Stimulated activated naive CD4-positive, alpha-beta T cell treated with Interleukin-2 at 50 U/mL for 16 hours (primary cell): ENCODE results near the gene URM1.
A peak's percentile ranks its signal among the peaks of the same experiment; 100 is the strongest.
"Not testable (repeated sequence)": the region's sequence is repeated elsewhere in the genome, so short reads cannot be mapped to it uniquely, and the experiment has no call there.

Experiments used
- DNase-seq: peaks from one replicate; lab custom pipeline; 2025; lab: John Stamatoyannopoulos, UW

URM1 gene

DNA sequence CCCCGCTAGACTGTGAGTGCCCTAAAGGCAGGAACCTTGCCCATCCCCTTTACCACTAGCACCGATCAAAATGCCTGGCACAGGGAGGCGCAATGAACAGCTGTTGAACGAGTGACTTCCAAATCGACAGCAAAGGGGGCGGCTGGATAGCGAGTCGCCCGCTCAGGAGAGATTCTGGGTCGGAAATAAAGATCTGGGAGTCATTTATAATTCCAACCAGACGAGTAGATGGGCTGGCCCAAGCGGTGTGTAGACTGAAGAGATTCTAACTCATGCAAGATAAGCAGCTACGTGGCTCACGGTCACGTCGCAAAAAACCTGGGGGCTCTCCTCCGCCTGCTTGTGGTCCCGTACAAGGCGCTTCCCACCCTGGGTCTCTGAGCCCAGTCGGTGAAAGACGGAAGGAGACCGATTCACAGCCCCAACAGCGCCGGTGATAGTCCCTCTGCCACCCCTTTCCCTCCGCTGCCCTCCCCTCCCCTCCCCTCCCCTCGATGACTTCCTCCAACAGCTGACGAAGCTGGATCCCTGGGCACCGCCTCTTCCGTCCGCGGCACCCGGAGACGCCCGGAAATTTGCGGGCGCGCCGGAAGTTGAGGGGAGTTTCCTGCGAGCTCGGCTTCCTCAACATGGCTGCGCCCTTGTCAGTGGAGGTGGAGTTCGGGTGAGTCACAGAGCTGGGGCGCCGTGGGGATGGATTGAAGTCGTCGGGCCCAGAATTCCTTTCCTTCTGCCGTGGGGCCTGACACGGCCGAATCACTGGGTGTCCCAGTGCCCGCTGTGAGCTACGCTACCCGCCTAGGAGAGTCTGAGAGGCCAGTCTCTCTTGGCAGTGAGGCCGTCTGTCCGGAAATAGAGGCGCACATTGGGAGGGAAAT lies at the start of gene URM1:
Gene URM1, plus strand, starts transcription at position 623 of the 878 bp plus-strand sequence. Its CDS starts 7 bp downstream, at position 630.
- DNase-seq, result peak; percentile 96

DNA sequence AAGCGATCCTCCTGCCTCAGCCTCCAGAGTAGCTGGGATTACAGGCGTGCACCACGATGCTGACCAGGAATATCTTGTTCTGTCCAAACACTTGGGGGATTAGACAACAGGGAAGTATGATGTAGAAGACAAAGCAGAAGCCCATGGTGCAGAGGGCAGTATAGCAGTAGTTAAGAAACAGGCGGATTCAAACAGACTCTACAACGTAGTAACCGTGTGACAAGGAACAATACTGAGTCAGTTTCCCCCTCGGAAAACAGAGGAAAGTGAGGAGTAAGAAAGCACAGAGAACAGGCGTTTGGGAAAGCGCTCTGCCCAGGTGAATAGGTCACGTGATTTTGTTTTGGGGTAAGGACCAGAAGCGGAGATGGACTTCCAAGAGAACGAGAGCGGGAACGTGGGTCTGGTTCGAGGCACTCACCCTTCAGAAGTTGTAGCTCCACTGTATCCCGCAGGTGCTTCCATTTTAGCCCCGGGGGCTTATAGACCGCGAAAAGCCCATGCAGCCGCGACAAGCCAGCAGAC lies 49.2 kb upstream of the URM1 start:
- DNase-seq, result no peak

DNA sequence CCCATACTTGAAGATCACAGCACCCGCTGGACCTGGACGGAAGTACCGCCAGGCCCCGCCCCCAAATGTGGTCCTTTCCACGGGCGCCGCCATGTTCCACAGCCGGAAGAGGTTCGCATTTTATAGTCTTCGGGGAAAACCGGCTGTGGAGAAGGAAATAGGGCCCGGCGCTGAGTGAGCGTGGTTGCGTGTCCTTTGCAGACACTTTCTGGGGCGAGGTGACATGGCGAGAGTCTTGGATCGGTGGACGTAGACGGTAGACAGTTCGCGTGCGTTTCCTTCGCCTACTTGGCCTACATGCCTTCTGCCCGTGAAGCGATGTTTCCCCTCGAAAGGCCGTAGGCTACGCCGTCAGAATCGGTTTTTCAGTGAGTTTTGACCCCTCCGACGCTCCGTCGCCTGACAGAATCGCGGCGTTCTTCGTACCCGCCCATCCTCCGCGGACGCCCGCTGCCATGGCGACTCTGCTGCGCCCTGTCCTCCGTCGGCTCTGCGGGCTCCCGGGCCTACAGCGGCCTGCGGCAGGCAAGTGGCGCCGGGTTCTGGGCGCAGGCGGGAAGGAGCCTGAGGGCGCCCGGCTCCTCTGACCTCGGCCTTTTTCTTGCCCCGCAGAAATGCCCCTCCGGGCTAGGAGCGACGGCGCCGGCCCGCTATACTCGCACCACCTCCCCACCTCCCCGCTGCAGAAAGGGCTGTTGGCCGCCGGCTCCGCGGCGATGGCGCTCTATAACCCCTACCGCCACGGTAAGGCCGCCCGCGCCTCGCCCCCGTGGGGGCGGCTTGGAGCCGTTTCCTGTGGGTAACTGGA lies 48.6 kb upstream of the URM1 start, which contains the start of the genes COQ4 and TRUB2:
Gene COQ4, plus strand, starts transcription at position 436 of the 808 bp plus-strand sequence. Its CDS starts 20 bp downstream, at position 456.
Gene TRUB2, minus strand, starts transcription at position 44 of the 808 bp plus-strand sequence. Its CDS starts 39 bp downstream, at position 5.
- DNase-seq, result peak; percentile 93

DNA sequence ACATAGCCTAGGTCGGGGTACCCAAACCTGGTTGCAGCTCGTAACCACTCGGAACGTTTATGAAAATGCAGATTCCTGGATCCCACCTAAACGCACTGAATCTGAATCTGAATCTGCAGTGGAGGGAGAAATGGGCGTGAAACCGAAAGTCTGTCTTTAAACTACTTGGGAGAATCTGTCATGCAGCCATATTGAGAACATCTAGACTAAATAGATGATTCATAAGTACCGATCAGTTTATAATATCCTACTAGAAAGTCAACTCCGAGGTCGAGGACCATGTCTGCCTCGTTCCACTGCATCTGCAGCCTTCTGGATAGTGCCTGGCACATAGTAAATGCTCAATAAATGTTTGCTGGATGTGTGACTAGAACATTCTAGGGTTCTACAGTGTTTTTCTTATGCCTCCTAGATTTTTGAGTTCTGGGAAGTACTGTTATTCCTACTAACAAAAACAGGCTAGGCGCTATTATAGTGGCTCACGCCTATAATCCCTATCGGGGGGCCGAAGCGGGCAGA lies 47.9 kb upstream of the URM1 start:
- no peak for DNase-seq

DNA sequence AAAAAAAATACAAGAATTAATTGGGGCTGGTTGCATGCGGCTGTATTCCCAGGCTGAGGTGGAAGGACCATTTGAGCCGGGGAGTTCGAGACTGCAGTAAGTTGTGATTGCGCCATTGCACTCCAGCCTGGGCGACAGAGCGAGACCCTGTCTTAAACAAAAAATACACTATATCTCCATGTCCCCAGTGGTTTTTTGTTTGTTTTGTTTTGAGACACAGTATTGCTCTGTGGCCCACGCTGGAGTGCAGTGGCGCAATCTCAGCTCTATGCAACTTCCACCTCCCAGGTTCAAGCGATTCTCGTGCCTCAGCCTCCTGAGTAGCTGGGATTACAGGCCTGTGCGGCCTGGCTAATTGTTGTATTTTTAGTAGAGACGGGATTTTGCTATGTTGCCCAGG lies 47.4 kb upstream of the URM1 start:
- no peak for DNase-seq

DNA sequence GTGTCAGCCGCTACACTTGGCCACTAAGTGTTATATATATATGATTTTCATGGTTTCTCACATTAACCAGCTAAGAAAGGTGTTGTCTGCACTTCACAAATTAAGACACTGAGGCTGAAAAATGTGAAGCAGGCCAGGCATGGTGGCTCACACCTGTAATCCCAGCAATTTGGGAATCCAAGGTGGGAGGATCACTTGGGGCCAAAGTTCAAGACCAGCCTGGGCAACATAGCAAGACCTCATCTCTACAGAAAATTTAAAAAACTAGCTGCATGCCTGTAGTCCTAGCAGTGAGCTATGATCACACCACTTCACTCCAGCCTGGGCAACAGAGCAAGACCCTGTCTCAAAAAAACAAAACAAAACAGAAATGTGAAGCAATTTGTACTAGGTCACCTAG lies 46.8 kb upstream of the URM1 start:
- no peak for DNase-seq

DNA sequence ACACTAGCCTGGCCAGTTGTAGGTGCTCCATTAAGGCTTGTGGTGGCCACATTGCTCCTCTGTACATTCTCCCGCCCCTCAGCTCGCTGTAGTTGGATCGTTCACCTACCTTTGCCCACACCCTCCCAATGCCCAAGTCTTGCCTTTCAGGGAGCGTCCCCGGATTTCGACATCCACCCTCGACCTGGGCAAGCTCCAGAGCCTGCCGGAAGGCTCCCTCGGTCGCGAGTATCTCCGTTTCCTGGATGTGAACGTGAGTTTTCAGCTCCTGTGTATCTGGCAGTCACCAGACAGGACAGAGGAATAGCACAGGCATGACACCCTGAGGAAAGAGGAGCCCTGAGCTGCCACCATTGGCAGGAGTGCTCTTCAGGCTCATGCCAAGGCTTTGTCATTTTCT lies 45.5 kb upstream of the URM1 start:
- DNase-seq, result no peak

DNA sequence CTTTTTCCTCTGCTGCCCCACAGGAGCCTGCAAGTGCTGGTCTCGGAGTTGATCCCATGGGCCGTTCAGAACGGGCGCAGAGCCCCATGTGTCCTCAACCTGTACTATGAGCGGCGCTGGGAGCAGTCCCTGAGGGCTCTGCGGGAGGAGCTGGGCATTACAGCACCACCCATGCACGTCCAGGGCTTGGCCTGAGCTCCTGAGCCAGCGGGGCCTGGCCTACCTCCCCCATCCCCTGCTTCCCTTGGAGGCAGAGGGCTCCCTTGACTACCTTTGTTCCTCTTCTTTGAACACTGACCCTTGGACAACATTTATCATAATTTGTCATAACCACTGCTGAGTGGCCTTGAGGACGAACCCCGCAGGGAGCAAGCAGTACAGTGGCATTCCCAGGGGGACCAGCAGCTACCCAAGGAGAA lies 37.7 kb upstream of the URM1 start:
- DNase-seq, result no peak

DNA sequence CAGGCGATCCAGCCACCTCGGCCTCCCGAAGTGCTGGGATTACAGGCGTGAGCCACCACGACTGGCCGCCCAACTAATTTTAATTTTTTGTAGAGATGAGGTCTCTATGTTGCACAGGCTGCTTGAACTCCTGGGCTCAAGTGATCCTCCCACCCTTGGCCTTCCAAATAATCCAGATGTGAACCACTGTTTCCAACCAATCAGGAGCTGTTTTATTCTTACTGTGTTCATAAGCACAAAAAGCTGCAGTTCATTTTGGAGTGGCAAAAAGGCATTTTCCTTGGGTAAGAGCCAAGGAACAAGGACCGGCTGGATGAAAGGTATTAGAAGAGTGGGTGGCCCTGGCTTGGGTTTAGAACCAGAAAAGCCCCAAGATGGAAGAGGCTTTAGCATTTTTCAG lies 36.0 kb upstream of the URM1 start:
- DNase-seq, result no peak

DNA sequence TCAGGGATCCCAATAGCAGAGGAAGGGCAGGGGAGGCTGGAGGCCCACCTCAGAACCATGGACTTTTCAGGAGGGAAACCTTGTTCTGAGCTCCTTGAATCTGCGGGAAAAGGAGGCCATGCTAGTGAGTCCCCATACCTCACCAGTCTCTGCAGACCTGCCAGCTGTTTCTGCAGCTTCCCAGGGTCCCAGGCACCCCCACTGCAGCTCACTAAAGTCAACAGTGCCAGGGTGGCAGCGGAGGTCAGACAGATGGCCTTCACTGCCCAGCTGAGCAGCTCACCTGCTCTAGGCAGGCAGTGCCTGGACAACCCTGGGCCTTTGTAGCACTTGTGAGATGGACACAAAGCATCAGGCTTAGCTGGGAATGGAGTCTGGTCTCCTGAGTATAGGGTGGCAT lies 35.3 kb upstream of the URM1 start:
- no peak for DNase-seq

DNA sequence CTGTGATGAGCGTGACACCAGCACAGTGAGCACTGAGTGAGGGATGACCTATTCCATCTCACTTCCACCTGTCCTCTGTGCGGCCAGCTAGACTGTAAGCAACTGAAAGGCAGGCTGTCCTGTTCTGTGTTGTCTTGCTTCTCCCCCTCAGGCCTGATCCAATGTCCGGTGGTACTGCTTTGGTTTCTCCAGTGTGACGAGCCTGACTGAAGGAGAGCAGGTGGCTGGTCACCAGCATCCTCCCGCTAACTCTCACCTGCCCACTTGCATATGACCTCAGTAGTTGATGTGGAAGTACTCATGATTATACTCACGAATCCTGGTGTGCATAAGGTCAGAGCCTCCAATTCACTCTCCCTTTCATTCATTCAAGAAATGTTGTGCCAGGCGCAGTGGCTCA lies 33.2 kb upstream of the URM1 start:
- DNase-seq, result no peak

DNA sequence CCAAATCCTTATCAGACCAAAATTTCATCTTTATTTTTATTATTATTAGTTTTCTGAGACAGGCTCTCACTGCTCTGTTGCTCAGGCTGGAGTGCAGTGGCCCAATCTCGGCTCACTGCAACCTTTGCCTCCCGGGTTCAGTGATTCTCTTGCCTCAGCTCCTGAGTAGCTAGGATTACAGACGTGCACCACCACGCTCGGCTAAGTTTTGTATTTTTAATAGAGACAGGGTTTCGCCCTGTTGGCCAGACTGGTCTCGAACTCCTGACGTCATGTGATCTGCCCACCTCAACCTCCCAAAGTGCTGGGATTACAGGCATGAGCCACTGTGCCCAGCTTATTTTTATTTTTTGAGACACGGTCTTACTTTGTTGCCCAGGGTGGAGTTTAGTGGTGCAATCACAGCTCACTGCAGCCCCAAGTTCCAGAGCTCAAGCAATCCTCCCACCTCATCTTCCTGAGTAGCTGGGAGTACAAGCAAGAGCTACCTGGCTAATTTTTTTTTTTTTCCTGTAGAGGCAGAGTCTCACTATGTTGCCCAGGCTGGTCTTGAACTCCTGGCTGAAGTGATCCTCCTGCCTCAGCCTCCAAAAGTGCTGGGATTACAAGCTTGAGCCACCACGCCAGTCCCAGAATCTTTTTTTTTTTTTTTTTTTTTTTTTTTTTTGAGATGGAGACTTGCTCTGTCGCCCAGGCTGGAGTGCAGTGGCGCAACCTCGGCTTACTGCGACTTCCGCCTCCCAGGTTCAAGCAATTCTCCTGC lies 32.1 kb upstream of the URM1 start:
- DNase-seq, result not testable (repeated sequence)

DNA sequence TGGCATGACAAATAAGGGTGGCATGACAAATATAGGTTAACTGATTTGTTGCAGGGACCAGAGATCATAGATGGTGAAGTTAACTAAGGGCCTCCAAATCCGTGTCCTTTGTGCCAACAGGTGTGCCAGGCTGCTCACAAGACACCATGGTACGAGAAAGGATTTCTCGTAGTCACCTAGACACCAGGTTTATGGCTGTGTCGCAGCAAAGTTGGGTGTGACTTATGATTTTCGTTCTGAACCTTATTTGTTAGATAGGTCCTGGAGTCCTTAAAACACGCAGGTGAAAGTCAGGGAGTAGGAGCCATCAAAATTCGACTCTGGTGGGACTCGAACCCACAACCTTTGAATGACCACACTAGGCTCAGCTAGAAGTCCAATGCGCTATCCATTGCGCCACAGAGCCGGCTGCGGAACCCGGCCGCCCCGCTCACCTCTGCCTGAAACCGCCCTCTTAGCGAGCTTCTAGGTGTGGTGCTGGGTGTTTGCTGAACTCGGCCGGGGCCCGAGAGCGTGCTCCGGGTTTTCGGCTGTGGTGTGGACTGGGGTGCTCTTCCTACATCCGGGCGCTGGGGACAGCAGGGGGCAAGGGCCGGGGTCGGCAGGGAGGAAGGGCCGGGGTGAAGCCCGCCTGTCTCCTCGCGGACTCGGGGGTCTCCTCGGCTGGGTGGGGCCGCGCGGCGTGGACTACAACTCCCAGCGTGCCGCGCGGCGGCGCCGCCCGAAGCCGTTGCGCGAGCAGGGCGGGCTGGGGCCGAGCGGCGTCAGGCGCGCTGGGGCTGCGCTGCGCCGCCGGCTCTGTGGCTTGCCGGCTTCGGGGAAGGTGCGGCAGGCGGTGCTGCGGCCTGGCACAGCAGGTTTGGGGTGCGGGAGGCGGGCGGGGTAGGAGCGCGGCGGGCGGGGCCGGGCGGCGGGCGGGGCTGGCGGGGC lies 31.1 kb upstream of the URM1 start, which contains the start of gene SLC27A4:
Gene SLC27A4, plus strand, starts transcription at position 767 of the 930 bp plus-strand sequence. CDS start 2,606 bp downstream, outside the sequence.
- DNase-seq, result peak; percentile 81

DNA sequence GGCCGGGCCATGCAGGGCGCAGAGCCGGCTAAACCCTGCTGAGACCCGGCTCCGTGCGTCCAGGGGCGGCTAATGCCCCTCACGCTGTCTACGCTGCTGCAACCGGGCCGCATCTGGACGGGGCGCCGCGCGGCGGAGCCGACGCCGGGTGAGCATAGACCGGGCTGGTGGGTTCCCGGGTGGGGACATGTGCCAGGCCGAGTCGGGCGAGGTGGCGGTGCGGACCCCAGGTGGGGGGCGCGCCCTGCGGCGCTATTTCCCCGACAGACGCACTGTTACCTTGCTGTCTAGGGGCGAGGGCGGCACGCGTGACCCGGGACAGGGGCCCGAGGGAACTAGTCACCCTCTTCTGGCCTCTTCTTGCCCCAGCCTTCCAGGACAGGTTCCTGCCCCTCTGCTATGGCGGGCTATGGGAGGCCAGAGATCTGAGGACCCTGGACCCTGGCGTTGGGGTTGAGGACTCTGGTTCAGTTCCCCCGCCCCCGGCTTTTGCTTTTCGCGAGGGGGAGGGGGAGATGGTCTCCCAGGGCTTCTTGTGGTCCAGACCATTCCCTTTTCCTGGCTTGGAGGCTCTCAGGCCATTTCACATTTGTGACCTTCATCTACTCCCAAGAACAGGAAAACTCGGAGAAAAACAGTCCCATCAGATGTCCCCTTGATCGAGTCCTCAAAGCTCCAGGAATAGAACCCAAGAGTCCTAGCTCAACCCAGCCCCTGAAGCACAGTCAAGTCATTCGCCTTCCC lies 30.3 kb upstream of the URM1 start:
- peak; percentile 29 for DNase-seq

DNA sequence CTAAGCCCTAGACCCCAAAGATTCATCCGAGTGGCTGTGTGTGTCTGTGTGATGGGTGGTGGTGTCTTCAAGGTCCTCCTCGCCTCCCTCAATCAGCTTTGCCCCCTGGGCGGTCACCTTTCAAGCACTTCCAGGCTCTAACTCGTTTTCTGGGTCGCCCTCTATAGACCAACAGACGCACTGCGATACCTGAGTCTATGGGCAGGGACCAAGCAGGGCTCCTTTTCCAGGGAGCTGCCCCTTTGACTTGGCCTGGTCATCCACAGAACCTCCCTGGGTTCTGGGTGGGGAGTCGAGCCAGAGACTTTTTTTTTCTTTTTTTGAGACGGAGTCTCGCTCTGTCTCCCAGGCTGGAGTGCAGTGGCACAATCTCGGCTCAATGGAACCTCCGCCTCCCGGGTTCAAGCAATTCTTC lies 29.7 kb upstream of the URM1 start:
- peak; percentile 66 for DNase-seq

DNA sequence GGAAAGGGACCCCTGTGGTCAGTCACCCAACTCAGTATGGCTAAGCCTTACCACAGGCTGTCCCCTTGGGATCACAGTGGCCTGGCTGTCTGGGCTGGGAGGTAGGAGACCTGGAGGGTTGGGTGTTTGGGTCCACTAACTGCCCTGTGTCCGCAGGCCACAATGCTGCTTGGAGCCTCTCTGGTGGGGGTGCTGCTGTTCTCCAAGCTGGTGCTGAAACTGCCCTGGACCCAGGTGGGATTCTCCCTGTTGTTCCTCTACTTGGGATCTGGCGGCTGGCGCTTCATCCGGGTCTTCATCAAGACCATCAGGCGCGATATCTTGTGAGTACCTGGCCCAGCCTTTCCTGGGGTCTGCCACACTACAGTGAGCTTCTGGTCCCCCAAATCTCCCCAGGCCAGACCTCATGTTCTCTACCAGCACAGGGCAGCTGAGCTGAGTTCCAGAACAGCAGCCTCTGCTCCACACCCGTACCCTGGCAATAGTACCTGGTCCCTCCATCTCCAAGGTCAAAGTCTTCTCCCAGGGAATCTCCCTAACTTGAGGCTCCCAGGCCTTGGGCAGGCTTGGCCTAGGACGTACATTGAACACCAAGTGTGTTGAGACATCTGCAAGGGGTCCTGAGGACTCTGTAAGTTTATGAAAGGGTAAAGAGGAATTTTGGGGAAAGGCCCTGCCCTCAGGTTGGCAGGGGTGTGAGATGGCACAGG lies 28.0 kb upstream of the URM1 start:
- no peak for DNase-seq

DNA sequence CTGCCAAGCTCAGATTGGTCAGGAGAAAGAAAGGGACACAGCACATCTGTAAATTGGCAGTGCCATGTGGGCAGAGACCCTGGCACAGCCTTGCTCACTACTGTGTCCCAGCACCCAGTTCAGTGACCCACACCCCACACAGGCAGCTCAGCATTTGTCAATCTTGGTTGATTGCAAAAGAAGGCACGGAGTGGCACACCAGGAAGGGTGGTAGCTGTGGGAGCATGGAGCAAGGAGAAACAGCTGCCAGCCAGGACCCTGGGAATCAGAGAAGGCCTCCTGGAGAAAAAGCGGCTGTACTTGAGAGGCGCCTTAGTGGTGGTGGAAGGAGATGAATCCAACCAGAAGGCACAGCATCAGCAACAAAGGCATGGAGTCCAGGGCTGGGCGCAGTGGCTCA lies 27.3 kb upstream of the URM1 start:
- DNase-seq, result no peak

DNA sequence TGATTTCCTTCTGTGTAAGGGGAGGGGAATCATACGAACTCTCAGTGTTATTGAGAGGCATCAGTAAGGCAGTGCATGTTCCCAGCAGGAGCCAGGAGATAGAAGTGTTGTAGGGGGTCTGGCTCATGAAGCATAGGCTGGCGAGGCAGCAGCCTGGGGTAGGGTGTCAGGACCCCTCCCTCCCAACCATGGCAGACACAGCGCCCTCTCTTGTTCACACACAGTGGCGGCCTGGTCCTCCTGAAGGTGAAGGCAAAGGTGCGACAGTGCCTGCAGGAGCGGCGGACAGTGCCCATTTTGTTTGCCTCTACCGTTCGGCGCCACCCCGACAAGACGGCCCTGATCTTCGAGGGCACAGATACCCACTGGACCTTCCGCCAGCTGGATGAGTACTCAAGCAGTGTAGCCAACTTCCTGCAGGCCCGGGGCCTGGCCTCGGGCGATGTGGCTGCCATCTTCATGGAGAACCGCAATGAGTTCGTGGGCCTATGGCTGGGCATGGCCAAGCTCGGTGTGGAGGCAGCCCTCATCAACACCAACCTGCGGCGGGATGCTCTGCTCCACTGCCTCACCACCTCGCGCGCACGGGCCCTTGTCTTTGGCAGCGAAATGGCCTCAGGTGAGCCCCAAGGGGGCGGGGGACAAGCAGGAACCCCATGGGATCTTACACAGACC lies 26.1 kb upstream of the URM1 start:
- DNase-seq, result no peak
